GM12865 (cell line): ENCODE results near the gene WDR19.
"Not testable (repeated sequence)": the region's sequence is repeated elsewhere in the genome, so short reads cannot be mapped to it uniquely, and the experiment has no call there.

ENCODE experiments used
- DNase-seq: peaks from one replicate; pipeline ENCODE4 v3.0.0; 2010; ENCODE audit warnings: low read depth
- H3K4me3 ChIP-seq: 2 replicates; pipeline ENCODE4 v1.5.1; 2011; ENCODE audit warnings: mild to moderate bottlenecking, low read depth, low read length, control low read depth
- CTCF ChIP-seq: IDR thresholded peaks from 2 replicates; pipeline ENCODE4 v1.5.1; 2011; ENCODE audit warnings: low read length, control low read depth, low read depth, inconsistent platforms; ENCODE audit not compliant: insufficient read depth; ENCODE audit errors: missing control alignments

Gene WDR19

DNA sequence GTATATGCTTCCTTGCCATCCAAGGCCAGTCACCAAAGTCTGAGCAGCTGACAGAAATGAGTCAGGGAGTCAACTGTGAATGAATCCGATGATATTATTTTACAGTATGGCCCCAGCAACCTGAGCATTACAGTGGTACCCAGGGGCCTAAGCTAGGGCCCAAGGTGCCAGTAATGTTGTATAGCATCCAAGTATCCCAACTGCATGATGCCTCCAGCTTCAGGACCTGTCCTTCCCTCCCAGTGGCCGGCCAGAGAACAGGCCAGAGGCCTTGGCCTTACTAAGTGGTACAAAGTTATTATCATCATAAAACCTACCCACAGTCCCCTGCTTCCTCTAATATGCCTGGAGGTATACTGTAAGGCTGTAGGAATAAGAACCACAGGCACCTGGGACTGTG lies 103.9 kb downstream of the WDR19 start:
- no peak for DNase-seq
- no peak for TF ChIP-seq CTCF
- H3K4me3 ChIP-seq = no peak overlapping the region

DNA sequence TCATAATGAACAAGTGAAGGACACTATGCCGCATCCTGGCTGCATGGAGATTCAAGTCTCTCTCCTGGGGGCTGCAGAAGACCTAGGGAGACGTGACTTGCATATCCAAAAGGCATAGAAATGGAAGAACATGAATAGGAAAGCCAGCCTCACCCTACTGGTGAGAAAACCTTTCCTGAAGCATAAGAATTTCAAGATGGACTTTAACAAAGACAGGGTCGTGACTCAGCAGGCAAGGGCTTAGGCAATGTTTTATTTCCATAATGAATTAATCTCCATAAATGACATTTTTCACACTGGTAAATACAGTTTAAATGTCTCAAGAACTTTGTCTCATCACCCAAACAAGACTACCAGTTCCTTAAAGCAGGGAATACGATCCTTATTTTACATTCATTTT lies 104.9 kb downstream of the WDR19 start:
- DNase-seq = no peak
- TF ChIP-seq CTCF = no peak

GRCh38 chr4:39291686-39292085 lies 109.4 kb downstream of the WDR19 start:
- no peak overlapping the region for H3K4me3 ChIP-seq
- TF ChIP-seq CTCF = no peak
- DNase-seq = no peak

More for the DNA sequence above, 104.9 kb downstream of the WDR19 start:
- H3K4me3 ChIP-seq = no peak overlapping the region

DNA sequence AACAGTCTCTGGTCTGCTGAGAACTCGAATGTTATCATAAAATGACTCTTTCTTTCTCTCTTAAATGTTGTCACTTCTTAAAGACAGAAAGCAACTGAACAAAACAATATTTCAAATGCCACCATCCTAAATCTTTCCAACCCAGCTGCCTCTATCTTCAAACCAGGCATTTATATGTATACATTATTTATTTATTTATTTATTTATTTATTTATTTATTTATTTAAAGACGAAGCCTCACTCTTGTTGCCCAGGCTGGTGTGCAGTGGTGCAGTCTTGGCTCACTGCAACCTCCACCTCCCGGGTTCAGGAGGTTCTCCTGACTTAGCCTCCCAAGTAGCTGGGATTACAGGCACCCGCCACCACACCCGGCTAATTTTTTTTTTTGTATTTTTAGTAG lies 110.1 kb downstream of the WDR19 start:
- not testable (repeated sequence) for DNase-seq, H3K4me3 ChIP-seq

GRCh38 chr4:39295784-39296183 lies 113.5 kb downstream of the WDR19 start:
- DNase-seq = no peak
- H3K4me3 ChIP-seq = no peak overlapping the region
- TF ChIP-seq CTCF = no peak

DNA sequence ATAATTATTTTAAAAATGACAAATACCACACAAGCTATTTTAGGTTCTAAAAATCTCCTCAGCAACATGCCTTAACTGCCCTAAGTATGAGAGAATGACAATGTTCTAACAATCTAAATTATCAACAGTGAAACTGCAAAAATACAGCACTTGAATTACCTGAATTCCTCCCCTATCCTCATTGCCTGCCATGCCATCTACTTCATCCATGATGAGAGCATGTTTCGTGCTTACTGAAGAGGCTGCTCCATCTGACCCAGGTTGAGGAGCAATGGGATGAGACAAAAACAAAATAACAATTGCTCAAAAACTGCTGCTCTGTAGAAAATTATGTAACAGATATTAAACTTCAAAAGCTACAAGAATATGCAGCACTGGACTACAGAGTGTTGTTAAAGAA lies 120.6 kb downstream of the WDR19 start:
- H3K4me3 ChIP-seq = no peak overlapping the region
- no peak for TF ChIP-seq CTCF
- no peak for DNase-seq

GRCh38 chr4:39303871-39304270 lies 121.5 kb downstream of the WDR19 start:
- no peak for TF ChIP-seq CTCF
- DNase-seq = no peak

GRCh38 chr4:39304651-39305050 lies 122.3 kb downstream of the WDR19 start:
- TF ChIP-seq CTCF = no peak
- DNase-seq = no peak
- no peak overlapping the region for H3K4me3 ChIP-seq

More at GRCh38 chr4:39303871-39304270, 121.5 kb downstream of the WDR19 start:
- no peak overlapping the region for H3K4me3 ChIP-seq
